Transverse colon (tissue), 4 donors: ENCODE data around the gene SAXO1. TPM values are rescaled to one million over a fixed set of nuclear protein-coding genes. Genes with fewer than 3 reads are reported as not detected.

ENCODE experiments used
- DNase-seq: peaks from one replicate; pipeline ENCODE4 v3.0.0-alpha.2; 2019
- H3K27ac ChIP-seq, 4 donors: fragments of 200-600 bp; sonication (generic); 2 replicates each; pipeline ENCODE4 v1.5.1; 2016 to 2018; ENCODE audit warnings: inconsistent platforms in 4 of 4
- H3K27me3 ChIP-seq: fragments of 200-600 bp; sonication (generic); 2 replicates; pipeline ENCODE4 v1.5.1; 2017; ENCODE audit warnings: inconsistent platforms
- H3K36me3 ChIP-seq, 4 donors: fragments of 200-600 bp; sonication (generic); 2 replicates each; pipeline ENCODE4 v1.5.1; 2017 to 2019; ENCODE audit warnings: inconsistent platforms in 4 of 4
- H3K4me1 ChIP-seq, 4 donors: fragments of 200-600 bp; sonication (generic); 2 replicates each; pipeline ENCODE4 v1.5.1; 2017 to 2020; ENCODE audit warnings: inconsistent platforms in 4 of 4
- H3K4me3 ChIP-seq, 4 donors: fragments of 200-600 bp; sonication (generic); 1 replicate in 1 of 4; 2 replicates in 3 of 4; pipeline versions ENCODE4 v1.5.1 to v1.6.1; 2017 to 2019; ENCODE audit warnings: inconsistent platforms in 4 of 4
- H3K9me3 ChIP-seq, 2 donors: fragments of 200-600 bp; sonication (generic); 2 replicates each; pipeline ENCODE4 v1.5.1; 2017 to 2019; ENCODE audit warnings: inconsistent platforms in 2 of 2
- CTCF ChIP-seq, 5 experiments: fragments of 200-600 bp in 3 of 5; fragments of 450-650 bp in 2 of 5; sonication (generic) in 3 of 5; IDR thresholded peaks; 1 replicate in 2 of 5; 2 replicates in 3 of 5; pipeline ENCODE4 v1.5.1; 2016 to 2017; ENCODE audit warnings: antibody characterized with exemption in 5 of 5, inconsistent platforms in 3 of 5, mild to moderate bottlenecking in 2 of 5, moderate library complexity in 1 of 5
- EP300 ChIP-seq: sonication (generic); formaldehyde crosslinking; IDR thresholded peaks from one replicate; pipeline ENCODE4 v1.6.1; 2017; ENCODE audit warnings: antibody characterized with exemption, low read depth
- POLR2A ChIP-seq: fragments of 450-650 bp; IDR thresholded peaks from one replicate; pipeline ENCODE4 v1.6.1; 2016; ENCODE audit warnings: antibody characterized with exemption, mild to moderate bottlenecking, moderate library complexity
- POLR2AphosphoS5 ChIP-seq, 3 donors: sonication (generic); formaldehyde crosslinking; IDR thresholded peaks; one replicate each; pipeline ENCODE4 v1.6.1; 2016; ENCODE audit warnings: antibody characterized with exemption in 3 of 3
- WGBS, 2 donors: methylation state at CpG; one replicate each; pipeline ENCODE4 v1.1.5; 2018; ENCODE audit warnings: low coverage in 1 of 2; 5-methylcytosine and 5-hydroxymethylcytosine counted together
- in situ Hi-C, 4 donors: fragments of 200-750 bp; cut with MboI; loops; one replicate each; pipeline versions ENCODE4 v1.15.0 to v1.15.1; 2017; ENCODE audit warnings: low sequenced_read_pairs in 3 of 4, low pct_ligation_motif_present in 1 of 4, low pct_unique_long_range_greater_than_20kb in 1 of 4
- intact Hi-C: fragments of 100-400 bp; cut with DNase I; formaldehyde crosslinking; loops from one replicate; pipeline ENCODE4 v1.15.1; 2023; ENCODE audit warnings: low total_unique reads
- total RNA-seq, 4 donors: library from RNA; depleted of rRNA; stranded (reverse); fragments of >200 nt; gene quantifications; one replicate each; pipeline ENCODE4 v1.1.0, GENCODE V29; 2016

SAXO1 gene
- total RNA-seq, 4 donors from 2014 or later: 0.41 TPM; not detected in 3

- H3K9me3 ChIP-seq: no peaks in the 10 kb centered on the region
Measured at GRCh38 chr9:18971404-18971803, 61.6 kb downstream of the SAXO1 start.

GRCh38 chr9:18970393-18970792 is 62.6 kb downstream of the SAXO1 start:
- Histone ChIP-seq H3K27ac (no peak overlapping the region), H3K4me1 (peaks cover 0 to 3% (median 0%) of the 10 kb centered on the region in 4 donors), H3K27me3 (no peaks in the 10 kb centered on the region), H3K36me3 (no peaks in the 10 kb centered on the region), H3K4me3 (no peak overlapping the region), H3K9me3 (no peaks in the 10 kb centered on the region)
- no peak for DNase-seq
- TF ChIP-seq POLR2A: no peak
- TF ChIP-seq CTCF (IDR thresholded peaks at IDR 0.05): no peak
- TF ChIP-seq EP300: no peak
- no peak for TF ChIP-seq POLR2AphosphoS5 (IDR thresholded peaks at IDR 0.05)
- in situ Hi-C loops (no loop called here), intact Hi-C loops (no loop called here)
- 81% methylated on average over 2 of the region's 2 CpGs; no CpG with 5 or more reads in 1 of the 2 donors for WGBS, 2 donors

More at GRCh38 chr9:18971404-18971803, 61.6 kb downstream of the SAXO1 start:
- intact Hi-C loops: no loop called here
- 47 to 71% methylated on average over 2 of the region's 2 CpGs for WGBS, 2 donors
- no peak for DNase-seq
- H3K27ac ChIP-seq: no peak overlapping the region
- H3K36me3 ChIP-seq: no peaks in the 10 kb centered on the region
- no peak overlapping the region for H3K4me3 ChIP-seq
- in situ Hi-C loops: no loop called here
- no peaks in the 10 kb centered on the region for H3K27me3 ChIP-seq
- TF ChIP-seq POLR2A (no peak), CTCF (IDR thresholded peaks at IDR 0.05) (no peak), POLR2AphosphoS5 (IDR thresholded peaks at IDR 0.05) (no peak), EP300 (no peak)
- H3K4me1 ChIP-seq: peaks cover 0 to 8% (median 3%) of the 10 kb centered on the region in 4 donors

GRCh38 chr9:18969128-18969527 is 63.9 kb downstream of the SAXO1 start:
- no peak for DNase-seq
- Histone ChIP-seq H3K4me3 (no peak overlapping the region), H3K9me3 (no peaks in the 10 kb centered on the region), H3K4me1 (peaks cover 0 to 3% (median 0%) of the 10 kb centered on the region in 4 donors), H3K27ac (no peak overlapping the region), H3K36me3 (no peaks in the 10 kb centered on the region), H3K27me3 (no peaks in the 10 kb centered on the region)
- in situ Hi-C loops (no loop called here), intact Hi-C loops (no loop called here)
- 65 to 73% methylated on average over 3 of the region's 3 CpGs for WGBS, 2 donors
- TF ChIP-seq EP300 (no peak), POLR2AphosphoS5 (IDR thresholded peaks at IDR 0.05) (no peak), POLR2A (no peak), CTCF (IDR thresholded peaks at IDR 0.05) (no peak)

GRCh38 chr9:18955626-18956025 is 77.4 kb downstream of the SAXO1 start:
- 72 to 81% methylated on average over 2 of the region's 2 CpGs for WGBS, 2 donors
- TF ChIP-seq CTCF (IDR thresholded peaks at IDR 0.05): no peak
- no peak for TF ChIP-seq POLR2A
- no peak for TF ChIP-seq EP300
- TF ChIP-seq POLR2AphosphoS5 (IDR thresholded peaks at IDR 0.05): no peak
- Histone ChIP-seq H3K27ac (no peak overlapping the region), H3K27me3 (no peaks in the 10 kb centered on the region), H3K4me3 (no peak overlapping the region), H3K4me1 (no peaks in the 10 kb centered on the region), H3K36me3 (no peaks in the 10 kb centered on the region), H3K9me3 (no peaks in the 10 kb centered on the region)
- DNase-seq: no peak
- intact Hi-C loops: no loop called here
- in situ Hi-C loops: no loop called here
